Measurements from ENCODE around the gene UBTD2. TPM values are rescaled to one million over a fixed set of nuclear protein-coding genes. Genes with fewer than 3 reads are reported as not detected.

Gene UBTD2
- total RNA-seq, 4 donors from 2014 or later = 14.5 to 22.1 (median 16.2) TPM

GRCh38 chr5:172166030-172166826 lies 117.3 kb downstream of the UBTD2 start:
- ATAC-seq (ENCODE audit: low FRiP score) (no peak), DNase-seq (ENCODE audit: low spot score) (no peak)
- no peak for TF ChIP-seq CTCF (IDR thresholded peaks at IDR 0.05)

- DNase-seq (ENCODE audit: low spot score) (no peak), ATAC-seq (ENCODE audit: low FRiP score) (no peak)
- no peak for TF ChIP-seq CTCF (IDR thresholded peaks at IDR 0.05)
Observed at GRCh38 chr5:172165465-172165864, 118.1 kb downstream of the UBTD2 start.

- TF ChIP-seq CTCF (IDR thresholded peaks at IDR 0.05) = no peak
- ATAC-seq (ENCODE audit: low FRiP score) (no peak), DNase-seq (ENCODE audit: low spot score) (no peak)
Observed at GRCh38 chr5:172164769-172165212, 118.8 kb downstream of the UBTD2 start.

GRCh38 chr5:172163346-172163745 lies 120.2 kb downstream of the UBTD2 start:
- ATAC-seq (ENCODE audit: low FRiP score) (no peak), DNase-seq (ENCODE audit: low spot score) (no peak)
- no peak for TF ChIP-seq CTCF (IDR thresholded peaks at IDR 0.05)

- TF ChIP-seq CTCF (IDR thresholded peaks at IDR 0.05) = no peak
- ATAC-seq (ENCODE audit: low FRiP score) (no peak), DNase-seq (ENCODE audit: low spot score) (no peak)
Observed at GRCh38 chr5:172162987-172163343, 120.6 kb downstream of the UBTD2 start.

- ATAC-seq (ENCODE audit: low FRiP score) (no peak), DNase-seq (ENCODE audit: low spot score) (no peak)
- no peak for TF ChIP-seq CTCF (IDR thresholded peaks at IDR 0.05)
Observed at GRCh38 chr5:172162323-172162986, 121.1 kb downstream of the UBTD2 start.

- DNase-seq (ENCODE audit: low spot score) = no peak
- no peak for ATAC-seq (ENCODE audit: low FRiP score)
- no peak for TF ChIP-seq CTCF (IDR thresholded peaks at IDR 0.05)
Observed at GRCh38 chr5:172160506-172160905, 123.1 kb downstream of the UBTD2 start.

All from omental fat pad (tissue), 4 donors.